K562 (cell line): ENCODE results near the gene BORA. TPM values are rescaled to one million over a fixed set of nuclear protein-coding genes. Genes with fewer than 3 reads are reported as not detected.
A peak's percentile ranks its signal among the peaks of the same experiment; 100 is the strongest.

Experiments
- ATAC-seq: fragments of 200-7000 bp; cut with Tn5 transposase; 3 replicates; pipeline ENCODE4 v1.9.1; 2020; ENCODE audit warnings: moderate library complexity
- BruUV-seq: library from RNA; stranded (reverse); fragments of 400-500 nt; replicated peaks from 2 replicates; lab custom pipeline; 2021; lab: Mats Ljungman, UMichigan
- CTCF ChIA-PET: fragments of 300-600 bp; formaldehyde crosslinking; extraction: SDS; loops from one replicate; lab custom pipeline; 2021; ENCODE audit warnings: low intra/inter-chr PET ratio; lab: Yijun Ruan, JAX
- POLR2A ChIA-PET: fragments of 300-600, 350-650 bp; sonication (Branson Sonifier 250); formaldehyde crosslinking; extraction: SDS; loops from one replicate; lab custom pipeline; 2021; ENCODE audit warnings: antibody characterized with exemption, inconsistent platforms; lab: Yijun Ruan, JAX
- DNase-seq, 4 experiments: peaks; one replicate each; pipeline versions ENCODE4 v3.0.0 to v3.0.0-alpha.2; 2011 to 2018; ENCODE audit warnings: low spot score in 3 of 4, mixed read lengths in 3 of 4; ENCODE audit errors: extremely low read depth in 1 of 4
- FAIRE-seq: peaks from 2 replicates; lab custom pipeline; 2011; peaks lifted over from hg19 to GRCh38; lab: Jason Lieb, UNC
- H2AFZ ChIP-seq: 2 replicates; pipeline ENCODE4 v1.6.0; 2011; ENCODE audit warnings: low read depth, low read length, control low read depth, inconsistent platforms
- H3K27ac ChIP-seq: fragments of 200-600 bp; 3 replicates; pipeline ENCODE4 v1.8.0; 2011; ENCODE audit warnings: low read depth, mild to moderate bottlenecking, control low read depth, inconsistent platforms, low read length, moderate library complexity, mixed read lengths; ENCODE audit errors: extremely low read depth
- H3K27me3 ChIP-seq, 2 experiments: fragments of 300-600 bp in 1 of 2; 2 replicates in 1 of 2; 3 replicates in 1 of 2; pipeline versions ENCODE4 v1.6.0 to v1.8.0; 2011; ENCODE audit warnings: inconsistent platforms in 2 of 2, low read length in 2 of 2, mild to moderate bottlenecking in 1 of 2, mixed read lengths in 1 of 2, moderate library complexity in 1 of 2; ENCODE audit not compliant: control insufficient read depth in 2 of 2, insufficient read depth in 2 of 2
- H3K36me3 ChIP-seq: fragments of 300-600 bp; 3 replicates; pipeline ENCODE4 v1.8.0; 2011; ENCODE audit warnings: mild to moderate bottlenecking, low read length, inconsistent platforms; ENCODE audit not compliant: control insufficient read depth, insufficient read depth
- H3K4me1 ChIP-seq, 2 experiments: fragments of 200-600 bp in 1 of 2; replicated peaks in 1 of 2; 2 replicates in 1 of 2; 3 replicates in 1 of 2; pipeline versions ENCODE4 v1.5.1 to v1.8.0; 2011; ENCODE audit warnings: inconsistent platforms in 2 of 2, low read length in 2 of 2, mild to moderate bottlenecking in 1 of 2, mixed read lengths in 1 of 2, moderate library complexity in 1 of 2; ENCODE audit not compliant: control insufficient read depth in 2 of 2, insufficient read depth in 2 of 2
- H3K4me2 ChIP-seq: 2 replicates; pipeline ENCODE4 v1.6.1; 2011; ENCODE audit warnings: low read length, control low read depth, inconsistent platforms, mixed read lengths; ENCODE audit not compliant: insufficient read depth
- H3K4me3 ChIP-seq: fragments of 200-600 bp; sonication (generic), shearing (Covaris generic); 2 replicates; pipeline ENCODE4 v1.5.1; 2016; ENCODE audit warnings: control low read depth, inconsistent platforms
- H3K79me2 ChIP-seq: fragments of 200-600 bp; 3 replicates; pipeline ENCODE4 v1.8.0; 2011; ENCODE audit warnings: low read length, inconsistent platforms; ENCODE audit not compliant: control insufficient read depth, insufficient read depth
- H3K9ac ChIP-seq, 2 experiments: 2 replicates each; pipeline versions ENCODE4 v1.6.0 to v1.6.1; 2011; ENCODE audit warnings: low read depth in 2 of 2, low read length in 2 of 2, control low read depth in 1 of 2, inconsistent platforms in 1 of 2, mild to moderate bottlenecking in 1 of 2, mixed read lengths in 1 of 2; ENCODE audit not compliant: insufficient read depth in 1 of 2
- H3K9me1 ChIP-seq: one replicate; pipeline ENCODE4 v1.6.0; 2011; ENCODE audit warnings: inconsistent platforms, mild to moderate bottlenecking, low read length, moderate library complexity; ENCODE audit not compliant: control insufficient read depth, insufficient read depth
- H3K9me3 ChIP-seq: replicated peaks from 2 replicates; pipeline ENCODE4 v1.5.1; 2011; ENCODE audit warnings: low read depth, low read length, inconsistent platforms; ENCODE audit not compliant: control insufficient read depth, insufficient read depth
- H4K20me1 ChIP-seq: replicated peaks from 2 replicates; pipeline ENCODE4 v1.6.1; 2011; ENCODE audit warnings: low read length, inconsistent platforms, mixed read lengths; ENCODE audit not compliant: control insufficient read depth, insufficient read depth
- ARID1B ChIP-seq: fragments of 450-650 bp; IDR thresholded peaks from 2 replicates; pipeline ENCODE4 v1.6.1; 2016; ENCODE audit warnings: antibody characterized with exemption, mild to moderate bottlenecking, inconsistent platforms
- NR4A1 ChIP-seq, 2 experiments: fragments of 250-450 bp in 1 of 2; fragments of 450-650 bp in 1 of 2; sonication (Bioruptor Pico) in 1 of 2; IDR thresholded peaks; 2 replicates each; pipeline versions ENCODE4 v1.4.0 to v1.6.1; 2016 to 2020; ENCODE audit warnings: mild to moderate bottlenecking in 2 of 2, missing compliant biosample characterization in 1 of 2, missing genetic modification characterization in 1 of 2, moderate library complexity in 1 of 2
- POLR2B ChIP-seq: fragments of 450-650 bp; IDR thresholded peaks from 2 replicates; pipeline ENCODE4 v1.6.1; 2018; ENCODE audit warnings: low read depth; ENCODE audit not compliant: partially characterized antibody
- SMARCA4 ChIP-seq: fragments of 450-650 bp; IDR thresholded peaks from 2 replicates; pipeline ENCODE4 v1.6.1; 2016
- ZBTB7A ChIP-seq: IDR thresholded peaks from 2 replicates; pipeline ENCODE4 v1.6.1; 2011; ENCODE audit warnings: low read depth, mild to moderate bottlenecking, low read length, moderate library complexity, borderline replicate concordance; ENCODE audit not compliant: control insufficient read depth
- WGBS: fragments of 100-300 bp; shearing (Covaris generic); methylation state at CpG from one replicate; pipeline ENCODE4 v1.1.6; 2016; ENCODE audit warnings: low coverage, mixed read lengths; ENCODE audit not compliant: insufficient coverage; ENCODE audit errors: missing lambda C conversion rate; 5-methylcytosine and 5-hydroxymethylcytosine counted together
- in situ Hi-C: fragments of 300-500 bp; cut with MboI; formaldehyde crosslinking; loops from 4 replicates; pipeline ENCODE4 v1.15.0; 2018; ENCODE audit warnings: inconsistent platforms, mixed read lengths
- intact Hi-C: fragments of 100-400 bp; cut with micrococcal nuclease; formaldehyde crosslinking; loops from 2 replicates; pipeline ENCODE4 v1.14.2; 2022
- polyA plus RNA-seq, 8 experiments: library from polyadenylated mRNA; depleted of rRNA in 4 of 8; stranded (reverse) in 5 of 8; unstranded in 3 of 8; fragments of >200 nt; fragmentation: Nextera tagmentation in 2 of 8; fragmentation: Illumina TruSeq in 1 of 8; extraction: Ambion mirVana in 2 of 8; extraction: Trizol in 1 of 8; gene quantifications; 2 replicates each; pipeline versions ENCODE4 v1.2.1 to v1.2.3, GENCODE V29; 2011 to 2014; ENCODE audit warnings: inconsistent platforms in 1 of 8, missing spikeins in 1 of 8
- total RNA-seq, 7 experiments: library from RNA; depleted of rRNA in 6 of 7; stranded (reverse); fragments of >200 nt in 6 of 7; fragmentation: Illumina TruSeq in 2 of 7; extraction: Trizol in 2 of 7; gene quantifications; 2 replicates each; pipeline versions ENCODE4 v1.2.1 to v1.2.3, GENCODE V29; 2011 to 2021; ENCODE audit warnings: low replicate concordance in 1 of 7
- TF ChIP-seq, protein P1 (sequence below): fragments of 250-450 bp; sonication (Bioruptor Pico); IDR thresholded peaks from 2 replicates; pipeline ENCODE4 v1.8.0; 2021; ENCODE audit warnings: borderline replicate concordance, mild to moderate bottlenecking, moderate library complexity; ENCODE audit not compliant: poor library complexity, severe bottlenecking
- TF ChIP-seq, protein P2 (sequence below), 3 experiments: fragments of 200-800 bp in 1 of 3; sonication (Bioruptor generic) in 1 of 3; sonication (generic) in 1 of 3; formaldehyde crosslinking in 1 of 3; IDR thresholded peaks; 2 replicates each; pipeline versions ENCODE4 v1.6.1 to v1.8.0; 2016 to 2022; ENCODE audit warnings: mild to moderate bottlenecking in 2 of 3, missing compliant biosample characterization in 2 of 3, missing genetic modification characterization in 2 of 3, missing genetic modification reagents in 1 of 3

The BORA gene
- total and polyA plus RNA-seq, 9 of the 15 experiments (the other 6 are each of a cell fraction or from before 2014, with no cell fraction given): 12.4 to 21.5 (median 18.2) TPM

DNA sequence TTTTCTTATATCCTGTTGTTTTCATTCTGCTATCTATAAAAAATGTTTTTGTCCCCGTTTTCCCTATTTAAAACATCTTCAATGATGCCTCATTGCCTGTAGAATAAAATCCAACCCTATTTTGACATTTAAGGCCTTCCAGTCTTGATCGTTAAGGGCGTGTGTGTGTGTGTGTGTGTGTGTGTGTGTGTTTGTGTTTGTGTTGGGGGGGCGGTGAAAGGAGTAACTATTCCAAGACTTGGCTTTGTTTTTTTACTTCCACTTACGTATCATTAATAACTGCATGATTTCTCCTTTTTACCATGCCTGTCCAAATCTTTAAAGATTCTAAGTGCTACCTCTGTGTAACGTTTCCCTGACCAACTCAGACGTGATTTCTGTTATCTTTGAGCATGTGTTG lies 55.0 kb downstream of the BORA start:
- in situ Hi-C loops: no loop called here
- 0 out of 2 replicates have a peak, but pooled peaks have one; percentile 11 for TF ChIP-seq ARID1B
- TF ChIP-seq, protein P1, sequence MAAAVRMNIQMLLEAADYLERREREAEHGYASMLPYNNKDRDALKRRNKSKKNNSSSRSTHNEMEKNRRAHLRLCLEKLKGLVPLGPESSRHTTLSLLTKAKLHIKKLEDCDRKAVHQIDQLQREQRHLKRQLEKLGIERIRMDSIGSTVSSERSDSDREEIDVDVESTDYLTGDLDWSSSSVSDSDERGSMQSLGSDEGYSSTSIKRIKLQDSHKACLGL (CRISPR knock-in tag): no peak
- 0 out of 2 replicates have a peak, but pooled peaks have one; percentile 12 for TF ChIP-seq SMARCA4
- no peak for TF ChIP-seq POLR2B
- TF ChIP-seq ZBTB7A: no peak
- TF ChIP-seq, protein P2, sequence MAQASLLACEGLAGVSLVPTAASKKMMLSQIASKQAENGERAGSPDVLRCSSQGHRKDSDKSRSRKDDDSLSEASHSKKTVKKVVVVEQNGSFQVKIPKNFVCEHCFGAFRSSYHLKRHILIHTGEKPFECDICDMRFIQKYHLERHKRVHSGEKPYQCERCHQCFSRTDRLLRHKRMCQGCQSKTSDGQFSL (CRISPR knock-in tag; IDR thresholded peaks at IDR 0.05): 0 out of 2 replicates have a peak, but pooled peaks have one; percentile 69
- TF ChIP-seq, protein P2 (tag; IDR thresholded peaks at IDR 0.05): peak in 1 of 2 experiments; percentile 68; a peak in 2 of 4 replicates
- TF ChIP-seq NR4A1 (CRISPR knock-in tag; IDR thresholded peaks at IDR 0.05): no peak
- TF ChIP-seq NR4A1 (tag; IDR thresholded peaks at IDR 0.05): no peak
- TF ChIP-seq, all 486 proteins: peak for 3
- Histone ChIP-seq H3K4me1 (peaks cover 2 to 3% of the 10 kb centered on the region in 2 experiments; a peak in 4 of 5 replicates), H3K9me3 (no peaks in the 10 kb centered on the region), H3K27me3 (no peaks in the 10 kb centered on the region), H3K4me3 (peak overlapping the region; percentile 95), H2AFZ (peak overlapping the region; percentile 92; the same call in 1 of the 2 replicates), H3K36me3 (peaks cover 48% of the 10 kb centered on the region), H3K4me2 (peak overlapping the region; percentile 92), H3K9me1 (no peaks in the 10 kb centered on the region), H3K9ac (peak overlapping the region in 1 of 2 experiments; percentile 87; a peak in 2 of 4 replicates), H3K27ac (peak overlapping the region; percentile 80), H4K20me1 (no peaks in the 10 kb centered on the region), H3K79me2 (peaks cover 96% of the 10 kb centered on the region)
- CTCF ChIA-PET: no interaction called here
- intact Hi-C loops: no loop called here
- WGBS: 0% methylated on average over 7 of the region's 7 CpGs
- no TSS peak for BruUV-seq
- DNase-seq (peak in 2 of 4 experiments; percentile 5 to 15), ATAC-seq (no peak), FAIRE-seq (no peak)
- POLR2A ChIA-PET: no interaction called here
